ENCODE data around the gene RPS3A.
"Not testable (repeated sequence)": the region's sequence is repeated elsewhere in the genome, so short reads cannot be mapped to it uniquely, and the experiment has no call there.

Gene RPS3A

DNA sequence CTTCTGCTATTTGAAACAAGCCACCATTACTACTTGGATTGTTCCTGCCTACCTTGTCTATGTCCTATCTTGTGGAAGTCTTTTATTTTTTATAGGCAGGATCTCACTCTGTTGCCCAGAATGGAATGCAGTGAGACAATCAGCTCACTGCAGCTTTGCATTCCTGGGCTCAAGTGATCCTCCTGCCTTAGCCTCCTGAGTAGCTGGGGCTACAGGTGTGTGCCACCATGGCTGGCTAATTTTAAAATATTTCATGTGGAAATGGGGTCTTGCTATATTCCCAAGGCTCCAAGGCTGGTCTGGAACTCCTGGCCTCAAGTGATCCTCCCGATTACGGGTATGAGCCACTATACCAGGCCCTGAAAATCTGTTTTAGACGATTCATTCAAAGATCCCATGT is 7.6 kb downstream of the RPS3A start:
- Histone ChIP-seq H3K27ac (ENCODE audit: low read depth, low read length) (no peak overlapping the region), H3K9ac (ENCODE audit: low read length in 5 of 5) (no peak overlapping the region), H3K4me1 (ENCODE audit: control insufficient read depth in 5 of 5, insufficient read depth in 5 of 5, low read length in 5 of 5) (peaks cover 0 to 6% (median 3%) of the 10 kb centered on the region in 5 donors), H3K27me3 (ENCODE audit: control insufficient read depth in 5 of 5, insufficient read depth in 4 of 5, low read length in 5 of 5) (no peaks in the 10 kb centered on the region), H3K4me3 (ENCODE audit: low read depth in 1 of 5, low read length in 5 of 5) (no peak overlapping the region), H3K36me3 (ENCODE audit: control insufficient read depth in 5 of 5, insufficient read depth in 5 of 5, low read length in 5 of 5) (peaks cover 27 to 62% (median 53%) of the 10 kb centered on the region in 5 donors), H3K9me3 (ENCODE audit: control insufficient read depth in 5 of 5, low read length in 5 of 5) (no peaks in the 10 kb centered on the region)

DNA sequence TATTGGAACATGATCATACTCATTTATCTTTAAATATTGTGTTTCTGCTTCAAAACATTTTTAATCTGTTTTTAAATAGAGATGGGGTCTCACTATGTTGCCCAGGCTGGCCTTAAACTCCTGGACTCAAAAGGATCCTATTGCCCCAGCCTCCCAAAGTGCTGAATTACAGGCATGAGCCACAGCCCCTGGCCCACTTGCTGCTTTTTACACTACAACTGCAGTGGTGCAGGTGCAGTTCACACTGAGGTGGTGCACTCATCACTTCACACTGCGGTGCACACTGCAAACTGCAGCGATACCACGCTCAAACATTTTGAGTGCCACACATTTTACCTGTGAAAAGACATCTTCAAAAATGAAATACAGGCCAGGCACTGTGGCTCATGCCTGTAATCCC is 10.8 kb downstream of the RPS3A start:
- no peaks in the 10 kb centered on the region for H3K9me3 ChIP-seq (ENCODE audit: control insufficient read depth in 5 of 5, low read length in 5 of 5)
- H3K4me1 ChIP-seq (ENCODE audit: control insufficient read depth in 5 of 5, insufficient read depth in 5 of 5, low read length in 5 of 5) = no peaks in the 10 kb centered on the region
- no peak overlapping the region for H3K9ac ChIP-seq (ENCODE audit: low read length in 5 of 5)
- H3K27me3 ChIP-seq (ENCODE audit: control insufficient read depth in 5 of 5, insufficient read depth in 4 of 5, low read length in 5 of 5) = no peaks in the 10 kb centered on the region
- H3K4me3 ChIP-seq (ENCODE audit: low read depth in 1 of 5, low read length in 5 of 5) = no peak overlapping the region
- no peak overlapping the region for H3K27ac ChIP-seq (ENCODE audit: low read depth, low read length)
- peaks cover 4 to 58% (median 46%) of the 10 kb centered on the region in 5 donors for H3K36me3 ChIP-seq (ENCODE audit: control insufficient read depth in 5 of 5, insufficient read depth in 5 of 5, low read length in 5 of 5)

DNA sequence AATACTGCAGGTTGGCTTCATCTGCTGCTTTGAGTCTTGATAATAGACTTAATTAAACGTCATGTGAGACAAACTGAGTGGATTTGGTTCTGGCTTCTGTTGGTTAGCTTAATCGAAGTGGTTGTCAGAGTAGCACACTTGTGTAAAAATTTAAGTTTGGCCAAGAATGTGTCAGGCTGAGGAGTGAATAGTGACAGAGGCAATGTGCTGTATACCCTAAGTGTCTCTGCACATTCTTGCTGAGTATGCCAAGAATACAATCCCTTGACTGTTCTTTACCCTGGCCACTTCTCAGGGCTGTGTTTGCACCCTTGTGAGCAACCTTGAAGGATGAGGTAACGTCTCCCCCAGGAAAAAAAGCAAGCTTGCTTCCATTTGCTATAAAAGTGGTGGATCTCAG is 14.9 kb downstream of the RPS3A start:
- H3K27me3 ChIP-seq (ENCODE audit: control insufficient read depth in 5 of 5, insufficient read depth in 4 of 5, low read length in 5 of 5) = no peaks in the 10 kb centered on the region
- no peak overlapping the region for H3K9ac ChIP-seq (ENCODE audit: low read length in 5 of 5)
- no peaks in the 10 kb centered on the region for H3K4me1 ChIP-seq (ENCODE audit: control insufficient read depth in 5 of 5, insufficient read depth in 5 of 5, low read length in 5 of 5)
- H3K27ac ChIP-seq (ENCODE audit: low read depth, low read length) = peak overlapping the region; percentile 21
- peaks cover 4 to 36% (median 30%) of the 10 kb centered on the region in 5 donors for H3K36me3 ChIP-seq (ENCODE audit: control insufficient read depth in 5 of 5, insufficient read depth in 5 of 5, low read length in 5 of 5)
- no peak overlapping the region for H3K4me3 ChIP-seq (ENCODE audit: low read depth in 1 of 5, low read length in 5 of 5)
- no peaks in the 10 kb centered on the region for H3K9me3 ChIP-seq (ENCODE audit: control insufficient read depth in 5 of 5, low read length in 5 of 5)

DNA sequence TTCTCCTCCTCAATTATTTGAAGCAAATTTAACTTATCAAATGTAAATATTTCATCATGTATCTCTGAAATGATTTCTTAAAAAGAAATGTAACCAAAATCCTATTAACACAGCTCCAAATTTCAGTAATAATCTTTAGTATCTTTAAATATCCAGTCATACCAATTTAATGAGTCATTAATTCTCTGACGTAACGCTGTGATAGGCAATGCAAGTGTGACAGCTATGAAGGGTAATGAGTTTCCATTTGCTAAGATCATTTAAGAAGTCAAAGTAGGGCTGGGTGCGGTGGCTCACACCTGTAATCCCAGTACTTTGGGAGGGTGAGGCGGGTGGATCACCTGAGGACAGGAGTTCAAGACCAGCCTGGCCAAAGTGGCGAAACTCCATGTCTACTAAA is 15.6 kb downstream of the RPS3A start:
- H3K27me3 ChIP-seq (ENCODE audit: control insufficient read depth in 5 of 5, insufficient read depth in 4 of 5, low read length in 5 of 5) = no peaks in the 10 kb centered on the region
- peaks cover 4 to 43% (median 35%) of the 10 kb centered on the region in 5 donors for H3K36me3 ChIP-seq (ENCODE audit: control insufficient read depth in 5 of 5, insufficient read depth in 5 of 5, low read length in 5 of 5)
- peak overlapping the region; percentile 21 for H3K27ac ChIP-seq (ENCODE audit: low read depth, low read length)
- peak overlapping the region in 1 of 5 donors; percentile 32 for H3K9ac ChIP-seq (ENCODE audit: low read length in 5 of 5)
- H3K4me1 ChIP-seq (ENCODE audit: control insufficient read depth in 5 of 5, insufficient read depth in 5 of 5, low read length in 5 of 5) = no peaks in the 10 kb centered on the region
- H3K4me3 ChIP-seq (ENCODE audit: low read depth in 1 of 5, low read length in 5 of 5) = no peak overlapping the region
- no peaks in the 10 kb centered on the region for H3K9me3 ChIP-seq (ENCODE audit: control insufficient read depth in 5 of 5, low read length in 5 of 5)

DNA sequence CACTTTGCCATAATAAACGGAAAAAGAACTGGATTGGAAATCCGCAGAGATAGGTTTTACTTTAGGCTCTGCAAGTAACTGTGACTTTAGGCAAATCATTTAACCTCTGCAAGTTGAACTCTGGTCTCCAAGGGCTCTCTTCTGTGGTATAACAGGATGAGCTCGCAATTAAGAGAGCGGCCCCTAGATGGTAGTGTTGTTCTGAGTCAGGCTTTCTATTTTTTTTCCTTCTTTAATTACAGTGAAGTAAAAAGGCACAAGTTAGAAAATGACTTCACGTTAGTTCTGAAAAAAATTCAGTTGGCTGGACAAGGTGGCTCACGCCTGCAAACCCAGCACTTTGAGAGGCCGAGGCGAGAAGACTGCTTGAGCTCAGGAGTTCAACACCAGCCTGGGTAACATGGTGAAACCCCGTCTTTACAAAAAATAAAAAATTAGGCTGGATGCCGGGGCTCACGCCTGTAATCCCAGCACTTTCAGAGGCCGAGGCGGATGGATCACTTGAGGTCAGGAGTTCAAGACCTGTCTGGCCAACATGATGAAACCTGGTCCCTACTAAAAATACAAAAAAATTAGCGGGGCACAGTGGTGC is 18.0 kb downstream of the RPS3A start:
- Histone ChIP-seq H3K9me3 (ENCODE audit: control insufficient read depth in 5 of 5, low read length in 5 of 5) (no peaks in the 10 kb centered on the region), H3K36me3 (ENCODE audit: control insufficient read depth in 5 of 5, insufficient read depth in 5 of 5, low read length in 5 of 5) (peaks cover 22 to 49% (median 45%) of the 10 kb centered on the region in 5 donors), H3K9ac (ENCODE audit: low read length in 5 of 5) (no peak overlapping the region), H3K27me3 (ENCODE audit: control insufficient read depth in 5 of 5, insufficient read depth in 4 of 5, low read length in 5 of 5) (no peaks in the 10 kb centered on the region), H3K27ac (ENCODE audit: low read depth, low read length) (no peak overlapping the region), H3K4me1 (ENCODE audit: control insufficient read depth in 5 of 5, insufficient read depth in 5 of 5, low read length in 5 of 5) (no peaks in the 10 kb centered on the region), H3K4me3 (ENCODE audit: low read depth in 1 of 5, low read length in 5 of 5) (no peak overlapping the region)

DNA sequence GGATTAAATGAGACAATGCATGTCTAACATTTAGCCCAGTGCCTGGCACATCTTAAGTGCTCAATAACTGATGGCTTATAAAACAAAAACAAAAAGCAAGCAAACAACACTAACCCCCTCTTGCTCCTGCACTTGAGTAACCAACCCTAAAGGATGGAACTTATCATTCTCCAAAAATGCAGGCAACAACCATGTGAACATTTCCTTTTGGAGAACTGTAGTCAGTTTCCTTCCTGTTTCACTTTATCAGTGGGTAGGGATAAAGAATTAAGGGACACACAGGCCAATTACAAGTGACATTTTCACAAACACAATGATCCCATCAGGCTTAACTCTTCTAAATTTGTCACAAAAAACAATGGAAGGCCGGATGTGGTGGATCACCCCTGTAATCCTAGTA is 30.4 kb downstream of the RPS3A start:
- Histone ChIP-seq H3K9me3 (ENCODE audit: control insufficient read depth in 5 of 5, low read length in 5 of 5) (no peaks in the 10 kb centered on the region), H3K4me1 (ENCODE audit: control insufficient read depth in 5 of 5, insufficient read depth in 5 of 5, low read length in 5 of 5) (peaks cover 0 to 4% (median 0%) of the 10 kb centered on the region in 5 donors), H3K27me3 (ENCODE audit: control insufficient read depth in 5 of 5, insufficient read depth in 4 of 5, low read length in 5 of 5) (no peaks in the 10 kb centered on the region), H3K27ac (ENCODE audit: low read depth, low read length) (no peak overlapping the region), H3K4me3 (ENCODE audit: low read depth in 1 of 5, low read length in 5 of 5) (no peak overlapping the region), H3K9ac (ENCODE audit: low read length in 5 of 5) (no peak overlapping the region), H3K36me3 (ENCODE audit: control insufficient read depth in 5 of 5, insufficient read depth in 5 of 5, low read length in 5 of 5) (peaks cover 52 to 86% (median 66%) of the 10 kb centered on the region in 5 donors)

DNA sequence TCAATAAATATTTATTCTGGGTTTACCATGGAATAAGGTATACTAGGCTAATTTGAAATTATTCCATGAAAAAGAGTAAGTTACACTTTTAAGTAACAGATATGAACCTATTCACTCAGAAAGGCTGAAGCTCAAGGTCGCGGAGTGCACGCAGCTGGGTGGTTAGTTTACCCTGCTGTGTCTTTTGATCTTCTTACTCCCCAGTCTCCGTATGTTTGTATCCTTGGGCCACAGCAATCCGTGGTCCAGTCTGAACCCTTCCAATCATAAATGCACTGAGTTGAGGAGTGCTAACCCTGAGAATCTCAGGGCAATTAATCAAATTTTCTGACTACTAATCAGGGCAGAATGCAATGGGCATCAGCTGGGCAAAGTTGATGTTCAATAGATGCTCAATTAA is 33.9 kb downstream of the RPS3A start:
- no peaks in the 10 kb centered on the region for H3K27me3 ChIP-seq (ENCODE audit: control insufficient read depth in 5 of 5, insufficient read depth in 4 of 5, low read length in 5 of 5)
- H3K4me1 ChIP-seq (ENCODE audit: control insufficient read depth in 5 of 5, insufficient read depth in 5 of 5, low read length in 5 of 5) = peaks cover 0 to 5% (median 3%) of the 10 kb centered on the region in 5 donors
- H3K4me3 ChIP-seq (ENCODE audit: low read depth in 1 of 5, low read length in 5 of 5) = no peak overlapping the region
- no peaks in the 10 kb centered on the region for H3K9me3 ChIP-seq (ENCODE audit: control insufficient read depth in 5 of 5, low read length in 5 of 5)
- H3K27ac ChIP-seq (ENCODE audit: low read depth, low read length) = no peak overlapping the region
- no peak overlapping the region for H3K9ac ChIP-seq (ENCODE audit: low read length in 5 of 5)
- peaks cover 48 to 83% (median 55%) of the 10 kb centered on the region in 5 donors for H3K36me3 ChIP-seq (ENCODE audit: control insufficient read depth in 5 of 5, insufficient read depth in 5 of 5, low read length in 5 of 5)

DNA sequence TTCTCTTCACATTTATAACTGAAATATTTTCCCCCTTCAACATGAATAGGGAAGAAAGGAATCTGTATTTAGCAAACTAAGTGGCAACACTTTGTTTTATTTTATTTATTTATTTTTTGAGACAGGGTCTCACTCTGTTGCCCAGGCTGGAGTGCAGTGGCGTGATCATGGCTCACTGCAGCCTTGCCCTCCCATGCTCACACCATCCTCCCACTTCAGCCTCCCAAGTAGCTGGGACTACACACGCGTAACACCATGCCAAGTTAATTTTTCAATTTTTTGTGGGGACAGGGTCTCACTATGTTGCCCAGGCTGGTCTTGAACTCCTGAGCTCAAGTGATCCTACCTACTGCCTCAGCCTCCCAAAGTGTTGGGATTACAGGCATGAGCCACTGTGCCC is 36.6 kb downstream of the RPS3A start:
- not testable (repeated sequence) for H3K4me1 ChIP-seq (ENCODE audit: control insufficient read depth in 5 of 5, insufficient read depth in 5 of 5, low read length in 5 of 5); H3K9ac ChIP-seq (ENCODE audit: low read length in 5 of 5); H3K27ac ChIP-seq (ENCODE audit: low read depth, low read length); H3K4me3 ChIP-seq (ENCODE audit: low read depth in 1 of 5, low read length in 5 of 5); H3K9me3 ChIP-seq (ENCODE audit: control insufficient read depth in 5 of 5, low read length in 5 of 5); H3K27me3 ChIP-seq (ENCODE audit: control insufficient read depth in 5 of 5, insufficient read depth in 4 of 5, low read length in 5 of 5)
- H3K36me3 ChIP-seq (ENCODE audit: control insufficient read depth in 5 of 5, insufficient read depth in 5 of 5, low read length in 5 of 5) = peaks cover 55 to 85% (median 64%) of the 10 kb centered on the region in 5 donors

DNA sequence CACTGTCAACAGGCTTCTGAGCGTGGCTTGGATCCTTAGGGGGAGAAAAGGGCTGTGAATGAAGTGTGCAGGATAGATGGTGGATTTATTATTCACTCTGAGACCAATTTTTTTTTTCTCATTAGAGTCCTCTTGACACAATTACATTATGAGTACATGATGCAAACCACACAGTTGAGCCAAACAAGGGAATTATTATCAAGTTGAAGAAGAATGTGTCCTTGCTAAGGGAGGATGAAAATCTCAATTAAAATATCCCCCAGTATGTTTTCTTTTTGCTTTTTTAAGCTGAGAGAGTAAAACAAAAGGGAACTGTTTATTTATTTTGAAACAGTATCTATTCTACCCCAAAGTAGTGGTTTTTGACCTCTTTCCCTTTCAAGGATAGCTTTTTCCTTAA is 40.4 kb downstream of the RPS3A start:
- Histone ChIP-seq H3K4me3 (ENCODE audit: low read depth in 1 of 5, low read length in 5 of 5) (no peak overlapping the region), H3K27ac (ENCODE audit: low read depth, low read length) (no peak overlapping the region), H3K36me3 (ENCODE audit: control insufficient read depth in 5 of 5, insufficient read depth in 5 of 5, low read length in 5 of 5) (peaks cover 49 to 86% (median 60%) of the 10 kb centered on the region in 5 donors), H3K9me3 (ENCODE audit: control insufficient read depth in 5 of 5, low read length in 5 of 5) (no peaks in the 10 kb centered on the region), H3K4me1 (ENCODE audit: control insufficient read depth in 5 of 5, insufficient read depth in 5 of 5, low read length in 5 of 5) (peaks cover 0 to 8% (median 4%) of the 10 kb centered on the region in 5 donors), H3K9ac (ENCODE audit: low read length in 5 of 5) (no peak overlapping the region), H3K27me3 (ENCODE audit: control insufficient read depth in 5 of 5, insufficient read depth in 4 of 5, low read length in 5 of 5) (no peaks in the 10 kb centered on the region)

DNA sequence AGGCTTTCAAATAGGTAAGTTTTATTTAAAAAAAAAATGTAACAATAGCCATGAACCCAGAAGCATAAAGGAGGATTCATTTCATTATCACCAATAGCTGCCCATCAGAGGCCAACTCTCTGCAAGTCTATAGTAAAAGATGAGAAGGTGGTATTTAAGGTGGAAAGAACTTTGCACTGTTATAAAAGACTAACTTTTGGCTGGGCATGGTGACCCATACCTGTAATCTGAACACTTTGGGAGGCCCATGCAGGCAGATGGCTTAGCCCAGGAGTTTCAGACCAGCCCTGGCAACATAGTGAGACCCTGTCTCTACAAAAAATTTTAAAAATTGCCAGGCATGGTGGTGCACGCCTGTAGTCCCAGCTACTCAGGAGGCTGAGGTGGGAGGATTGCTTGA is 43.3 kb downstream of the RPS3A start:
- no peak overlapping the region for H3K9ac ChIP-seq (ENCODE audit: low read length in 5 of 5)
- H3K27me3 ChIP-seq (ENCODE audit: control insufficient read depth in 5 of 5, insufficient read depth in 4 of 5, low read length in 5 of 5) = no peaks in the 10 kb centered on the region
- H3K4me3 ChIP-seq (ENCODE audit: low read depth in 1 of 5, low read length in 5 of 5) = no peak overlapping the region
- no peak overlapping the region for H3K27ac ChIP-seq (ENCODE audit: low read depth, low read length)
- peaks cover 0 to 9% (median 5%) of the 10 kb centered on the region in 5 donors for H3K4me1 ChIP-seq (ENCODE audit: control insufficient read depth in 5 of 5, insufficient read depth in 5 of 5, low read length in 5 of 5)
- H3K36me3 ChIP-seq (ENCODE audit: control insufficient read depth in 5 of 5, insufficient read depth in 5 of 5, low read length in 5 of 5) = peaks cover 36 to 85% (median 64%) of the 10 kb centered on the region in 5 donors
- no peaks in the 10 kb centered on the region for H3K9me3 ChIP-seq (ENCODE audit: control insufficient read depth in 5 of 5, low read length in 5 of 5)
